ENCODE measurements around the gene CDC123.

The CDC123 gene

DNA sequence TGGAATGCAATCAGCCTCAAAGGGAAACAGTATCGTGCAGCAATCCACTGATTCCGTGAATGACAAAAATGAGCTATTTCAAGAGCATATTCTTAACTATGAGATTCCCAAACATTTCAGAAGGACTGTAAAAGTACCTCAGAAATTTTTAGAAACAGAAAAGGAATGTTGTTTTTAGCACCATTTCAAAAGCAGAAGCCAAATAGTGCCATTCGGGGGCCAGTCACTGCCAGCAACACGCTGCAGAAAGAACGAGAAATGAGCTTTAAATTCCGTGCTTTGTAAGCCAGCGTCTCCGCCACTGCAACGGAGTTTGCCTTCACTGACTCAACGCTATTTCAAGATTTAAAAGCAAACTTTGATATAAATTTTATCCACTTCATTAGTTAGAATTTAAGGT is 6.6 kb upstream of the CDC123 start:
- DNase-seq (ENCODE audit: extremely low spot score), result no peak
- ChIA-PET POLR2A (interaction anchor here (0.7 kb wide), 1 partner anchor 10 kb away, joined by 3 read pairs; no protein-coding TSS in a partner anchor), CTCF (no interaction called here)
- TF ChIP-seq, protein P1, sequence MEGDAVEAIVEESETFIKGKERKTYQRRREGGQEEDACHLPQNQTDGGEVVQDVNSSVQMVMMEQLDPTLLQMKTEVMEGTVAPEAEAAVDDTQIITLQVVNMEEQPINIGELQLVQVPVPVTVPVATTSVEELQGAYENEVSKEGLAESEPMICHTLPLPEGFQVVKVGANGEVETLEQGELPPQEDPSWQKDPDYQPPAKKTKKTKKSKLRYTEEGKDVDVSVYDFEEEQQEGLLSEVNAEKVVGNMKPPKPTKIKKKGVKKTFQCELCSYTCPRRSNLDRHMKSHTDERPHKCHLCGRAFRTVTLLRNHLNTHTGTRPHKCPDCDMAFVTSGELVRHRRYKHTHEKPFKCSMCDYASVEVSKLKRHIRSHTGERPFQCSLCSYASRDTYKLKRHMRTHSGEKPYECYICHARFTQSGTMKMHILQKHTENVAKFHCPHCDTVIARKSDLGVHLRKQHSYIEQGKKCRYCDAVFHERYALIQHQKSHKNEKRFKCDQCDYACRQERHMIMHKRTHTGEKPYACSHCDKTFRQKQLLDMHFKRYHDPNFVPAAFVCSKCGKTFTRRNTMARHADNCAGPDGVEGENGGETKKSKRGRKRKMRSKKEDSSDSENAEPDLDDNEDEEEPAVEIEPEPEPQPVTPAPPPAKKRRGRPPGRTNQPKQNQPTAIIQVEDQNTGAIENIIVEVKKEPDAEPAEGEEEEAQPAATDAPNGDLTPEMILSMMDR (IDR thresholded peaks at IDR 0.05; ENCODE audit: control extremely low read depth, extremely low read depth, low read depth, missing control alignments), result no peak

DNA sequence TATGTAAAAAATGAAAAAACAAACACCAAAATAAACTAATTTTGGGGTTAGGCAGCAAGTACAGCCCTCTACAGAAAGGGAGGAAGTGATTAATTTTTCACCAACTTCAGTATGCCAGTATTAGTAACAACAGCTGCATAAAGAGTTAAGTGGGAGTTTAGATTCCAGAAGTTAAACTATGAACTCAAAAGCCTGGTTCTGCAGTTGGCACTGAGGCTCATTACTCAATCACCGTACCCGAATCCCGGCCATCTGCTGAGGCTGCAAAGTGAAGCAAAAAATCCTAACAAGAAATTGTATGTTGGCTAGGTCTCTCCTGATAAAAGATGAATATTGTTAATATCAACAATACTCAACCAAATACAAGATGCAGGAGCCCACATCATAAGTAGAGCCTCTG is 4.3 kb upstream of the CDC123 start:
- DNase-seq (ENCODE audit: extremely low spot score), result no peak
- POLR2A ChIA-PET, result no interaction called here
- CTCF ChIA-PET, result no interaction called here
- TF ChIP-seq, protein P1 (IDR thresholded peaks at IDR 0.05; ENCODE audit: control extremely low read depth, extremely low read depth, low read depth, missing control alignments), result no peak

DNA sequence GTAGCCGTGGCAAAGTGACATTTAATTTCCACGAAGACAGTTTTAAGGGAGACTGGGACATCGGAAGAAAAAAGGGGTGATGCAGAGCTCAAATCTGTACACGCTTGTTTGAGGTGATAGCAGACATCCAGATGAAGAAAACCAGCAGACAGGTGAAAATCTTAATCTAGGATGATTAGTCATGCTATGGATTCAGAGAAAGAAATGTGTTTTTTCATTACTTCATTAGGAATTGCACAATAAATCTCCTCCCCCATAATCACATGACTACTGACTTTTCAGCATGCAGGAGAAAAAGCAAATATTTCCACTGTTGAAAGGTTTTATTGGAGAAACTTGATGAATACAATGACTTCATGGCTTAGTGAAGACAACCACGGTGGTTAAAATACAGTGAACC is 2.8 kb upstream of the CDC123 start:
- POLR2A ChIA-PET, result interaction anchor here (0.7 kb wide), 1 partner anchor 142 kb away, joined by 4 read pairs; no protein-coding TSS in a partner anchor
- TF ChIP-seq, protein P1 (IDR thresholded peaks at IDR 0.05; ENCODE audit: control extremely low read depth, extremely low read depth, low read depth, missing control alignments), result no peak
- DNase-seq (ENCODE audit: extremely low spot score), result no peak
- CTCF ChIA-PET, result interaction anchor here (1.0 to 1.1 kb wide), 3 partner anchors 9 to 1013 kb away, joined by 3 to 6 read pairs (median 3); no protein-coding TSS in a partner anchor

DNA sequence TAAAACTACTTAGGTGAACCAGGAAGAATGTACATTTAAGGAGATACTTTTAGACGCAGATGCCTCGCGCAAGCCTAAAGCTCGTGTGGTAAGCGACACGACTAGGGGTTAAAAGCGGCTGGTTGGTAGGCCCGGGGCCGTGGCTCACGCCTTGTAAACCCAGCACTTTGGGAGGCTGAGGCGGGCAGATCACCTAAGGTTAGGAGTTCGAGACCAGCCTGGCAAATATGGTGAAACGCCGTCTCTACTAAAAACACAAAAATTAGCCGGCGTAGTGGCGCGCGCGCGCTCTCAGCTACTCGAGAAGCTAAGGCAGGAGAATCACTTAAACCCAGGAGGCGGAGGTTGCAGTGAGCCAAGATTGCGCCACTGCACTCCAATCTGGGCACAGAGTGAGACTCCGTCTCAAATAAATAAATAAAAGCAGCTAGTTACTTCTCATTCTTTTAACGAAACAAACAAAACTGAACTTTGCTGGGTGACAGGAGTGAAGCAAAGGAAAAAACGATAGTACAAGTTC is 1.2 kb upstream of the CDC123 start:
- TF ChIP-seq, protein P1 (IDR thresholded peaks at IDR 0.05; ENCODE audit: control extremely low read depth, extremely low read depth, low read depth, missing control alignments), result no peak
- DNase-seq (ENCODE audit: extremely low spot score), result no peak
- POLR2A ChIA-PET, result no interaction called here
- CTCF ChIA-PET, result interaction anchor here (0.9 to 2.0 kb wide), 3 partner anchors 18 to 517 kb away, joined by 3 to 12 read pairs (median 6); no protein-coding TSS in a partner anchor

DNA sequence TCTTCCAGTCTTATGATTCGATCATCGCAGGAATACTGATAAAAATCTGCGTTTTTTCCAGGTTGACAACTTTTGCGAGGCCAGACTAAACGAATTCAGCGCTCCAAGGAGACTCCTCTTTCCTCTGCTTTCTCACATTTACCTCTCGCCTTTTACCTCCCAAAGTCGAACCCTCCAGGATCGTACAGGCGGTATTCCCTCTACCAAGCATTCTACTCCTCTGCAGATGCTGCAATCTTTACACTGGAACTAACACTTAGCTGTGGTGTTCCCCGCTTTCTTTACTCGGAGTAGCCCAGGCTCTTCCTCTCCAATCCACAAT is 746 bp upstream of the CDC123 start:
- POLR2A ChIA-PET, result interaction anchor here (0.9 kb wide), 1 partner anchor 152 kb away, joined by 3 read pairs; no protein-coding TSS in a partner anchor
- peak; percentile 20 for DNase-seq (ENCODE audit: extremely low spot score)
- TF ChIP-seq, protein P1 (IDR thresholded peaks at IDR 0.05; ENCODE audit: control extremely low read depth, extremely low read depth, low read depth, missing control alignments), result no peak
- CTCF ChIA-PET, result interaction anchor here (0.9 to 2.0 kb wide), 5 partner anchors 15 to 517 kb away, joined by 3 to 12 read pairs (median 4); no protein-coding TSS in a partner anchor

DNA sequence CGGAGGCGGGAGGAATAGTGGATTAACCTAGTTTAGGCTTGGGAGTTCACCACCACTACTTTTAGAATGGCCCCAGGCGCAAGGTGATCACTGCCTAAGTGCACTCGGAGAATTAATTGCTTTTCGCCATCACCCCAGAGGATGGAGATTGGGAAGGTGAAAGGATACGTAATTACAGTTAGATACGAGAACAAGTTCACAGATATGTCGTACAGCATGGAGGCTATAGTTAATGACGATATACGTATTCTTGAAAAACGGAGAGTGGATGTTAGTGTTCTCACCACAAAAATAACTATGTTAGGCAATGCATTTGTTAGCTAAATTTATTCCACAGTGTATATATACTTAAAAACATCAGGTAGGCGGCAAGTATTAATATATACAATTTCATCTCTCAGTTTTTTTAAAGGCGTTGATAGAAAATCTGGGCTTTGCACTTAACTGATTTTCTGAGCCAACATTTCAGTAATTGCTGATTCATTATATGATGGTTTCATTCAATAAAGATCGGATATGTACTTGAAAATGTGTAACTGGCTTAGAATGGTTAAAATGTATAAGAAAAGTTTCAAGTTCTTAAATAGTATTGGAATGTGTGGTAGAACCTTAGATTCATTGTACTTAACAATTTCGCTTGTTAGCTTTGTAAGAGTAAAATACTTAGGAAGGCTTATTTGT is 683 bp downstream of the CDC123 start:
- ChIA-PET CTCF (interaction anchor here (0.7 to 2.0 kb wide), 5 partner anchors 35 to 515 kb away, joined by 3 to 12 read pairs (median 3); no protein-coding TSS in a partner anchor), POLR2A (no interaction called here)
- DNase-seq (ENCODE audit: extremely low spot score), result no peak
- TF ChIP-seq, protein P1 (IDR thresholded peaks at IDR 0.05; ENCODE audit: control extremely low read depth, extremely low read depth, low read depth, missing control alignments), result no peak
